ENCODE data around the gene TMEM52.

TMEM52 gene

DNA sequence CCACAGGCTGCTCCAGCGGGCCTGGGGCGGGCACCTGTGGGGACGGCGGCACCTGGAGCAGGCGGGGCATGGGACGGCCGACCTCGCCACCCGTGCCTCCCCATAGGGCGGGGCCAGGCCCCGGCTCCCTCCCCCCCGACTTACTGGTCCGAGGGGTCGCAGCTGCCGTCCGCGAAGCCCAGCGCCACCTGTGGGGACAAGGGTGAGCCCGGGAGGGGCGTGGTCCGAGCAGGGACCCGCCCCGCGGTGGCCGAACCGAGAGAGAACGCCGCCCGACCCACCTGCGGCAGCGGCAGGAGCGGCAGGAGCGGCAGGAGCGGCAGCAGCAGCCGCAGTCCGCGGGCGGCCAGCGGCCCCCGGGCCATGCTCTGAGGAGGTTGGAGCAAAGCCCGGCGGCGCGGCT is at the start of gene TMEM52:
TMEM52 (minus strand) TSS at position 379 of the 403 bp plus-strand sequence; CDS start at position 365, 14 bp downstream.
- DNase-seq (ENCODE audit: low read depth), result no peak

DNA sequence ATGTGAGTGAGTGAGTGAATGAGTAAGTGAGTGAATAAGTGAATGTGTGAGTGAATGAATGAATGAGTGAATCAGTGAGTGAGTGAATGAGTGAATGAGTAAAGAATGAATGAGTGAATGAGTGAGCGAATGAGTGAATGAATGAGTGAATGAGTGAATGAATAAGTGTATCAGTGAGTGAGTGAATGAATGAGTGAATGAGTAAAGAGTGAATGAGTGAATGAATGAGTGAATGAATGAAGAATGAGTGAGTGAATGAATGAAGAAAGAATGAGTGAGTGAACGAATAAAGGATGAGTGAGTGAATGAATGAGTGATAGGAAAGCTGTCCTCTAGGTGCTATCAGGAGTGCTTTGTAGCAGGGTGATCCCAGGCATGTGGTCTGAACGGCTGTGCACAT is 48.8 kb upstream of the TMEM52 start:
- DNase-seq (ENCODE audit: low read depth), result no peak

DNA sequence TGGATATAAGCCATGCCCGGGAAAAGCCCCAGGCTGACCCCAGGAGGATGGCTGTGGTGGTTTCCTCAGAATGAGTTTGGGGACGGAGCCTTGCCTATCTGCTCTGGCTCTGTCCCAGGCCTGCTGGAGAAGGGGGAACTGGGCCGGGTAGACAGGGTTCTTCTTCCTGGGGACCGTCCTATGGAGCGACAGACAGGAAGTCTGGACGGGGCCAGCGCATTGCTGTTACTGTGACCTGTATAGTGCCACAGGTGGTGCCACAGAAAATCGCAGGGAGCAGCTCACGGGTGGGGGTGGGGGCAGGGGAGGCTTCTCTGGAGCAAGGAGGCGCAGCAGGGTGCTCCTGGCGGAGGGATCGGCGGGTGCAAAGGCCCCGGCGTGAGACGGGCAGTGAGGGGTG is 48.1 kb upstream of the TMEM52 start:
- DNase-seq (ENCODE audit: low read depth), result no peak

DNA sequence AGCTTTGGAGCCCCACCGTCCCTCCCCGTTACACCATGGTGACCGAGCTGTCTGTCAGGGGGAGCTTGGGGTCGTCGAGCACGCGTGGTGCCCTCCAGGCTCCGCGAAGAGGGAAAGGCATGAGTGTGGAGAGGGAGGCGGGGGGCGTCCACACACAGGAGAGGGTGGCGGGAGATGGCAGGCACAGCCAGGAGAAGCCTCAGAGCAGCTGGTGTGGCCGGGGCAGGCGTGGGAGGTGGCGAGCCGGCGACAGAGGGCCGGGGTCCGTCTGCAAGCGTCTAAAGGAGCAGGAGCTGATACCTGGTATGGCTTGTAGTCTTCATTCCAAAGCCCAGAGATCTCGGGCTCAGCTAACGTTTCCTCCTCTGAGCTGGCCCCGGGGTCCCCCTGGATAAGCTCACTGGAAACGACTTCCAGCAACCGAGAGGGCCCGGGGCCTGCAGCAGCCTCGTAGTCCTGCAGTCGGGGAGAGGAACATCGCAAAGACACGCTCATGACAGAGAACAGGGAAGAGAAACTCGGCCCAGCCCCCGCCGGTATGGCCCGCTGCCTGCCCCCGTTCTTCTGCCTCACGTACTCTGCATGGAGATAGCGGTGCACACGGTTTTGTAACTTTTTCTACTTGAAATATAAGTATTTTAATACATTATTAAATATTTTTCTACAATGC is 47.1 kb upstream of the TMEM52 start:
- no peak for DNase-seq (ENCODE audit: low read depth)

DNA sequence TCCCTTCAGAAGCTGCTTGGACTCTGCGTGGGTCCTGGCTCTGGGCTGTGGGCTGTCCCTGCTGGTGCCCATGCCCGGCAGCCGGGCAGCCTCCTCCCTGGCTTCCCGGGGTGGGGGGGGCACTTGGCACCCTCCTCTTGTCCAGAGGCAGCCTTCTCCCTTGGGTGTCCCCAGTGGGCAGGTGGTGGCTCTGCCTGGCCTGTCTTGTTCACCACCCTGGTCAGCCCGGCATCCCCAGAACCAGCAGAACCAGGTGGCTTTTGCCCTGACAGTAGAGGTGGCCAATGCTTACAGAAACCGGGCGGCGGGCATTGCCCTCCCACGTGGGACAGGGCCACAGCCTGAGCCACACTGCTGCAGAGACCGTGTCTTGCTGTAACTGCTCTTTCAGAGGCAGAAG is 46.5 kb upstream of the TMEM52 start:
- DNase-seq (ENCODE audit: low read depth), result no peak

- DNase-seq (ENCODE audit: low read depth), result no peak
Measured at GRCh38 chr1:1964811-1965210, 45.7 kb upstream of the TMEM52 start.

DNA sequence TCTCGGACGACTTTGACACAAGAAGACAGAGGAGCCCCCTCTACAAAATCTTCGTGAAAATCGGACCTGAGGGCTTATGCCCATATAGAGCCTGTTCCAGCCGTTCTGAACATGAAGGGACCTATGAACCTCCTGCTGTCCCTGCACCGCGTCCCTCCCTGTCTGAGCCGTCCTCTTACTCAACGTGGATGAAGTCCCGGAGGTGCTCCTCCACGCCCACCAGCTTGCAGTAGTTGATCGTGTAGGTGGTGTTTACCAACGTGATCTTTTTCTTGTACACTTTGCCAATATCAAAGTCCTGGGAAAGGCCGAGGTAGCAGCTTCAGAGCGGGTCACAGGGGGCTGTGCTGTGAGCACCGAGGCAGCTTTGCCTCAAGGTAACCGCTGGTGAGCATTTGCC is 44.5 kb upstream of the TMEM52 start:
- DNase-seq (ENCODE audit: low read depth), result no peak

- DNase-seq (ENCODE audit: low read depth), result no peak
Measured at GRCh38 chr1:1962752-1963151, 43.7 kb upstream of the TMEM52 start.

- peak; percentile 3 for DNase-seq (ENCODE audit: low read depth)
Measured at GRCh38 chr1:1960480-1961196, 41.6 kb upstream of the TMEM52 start.

DNA sequence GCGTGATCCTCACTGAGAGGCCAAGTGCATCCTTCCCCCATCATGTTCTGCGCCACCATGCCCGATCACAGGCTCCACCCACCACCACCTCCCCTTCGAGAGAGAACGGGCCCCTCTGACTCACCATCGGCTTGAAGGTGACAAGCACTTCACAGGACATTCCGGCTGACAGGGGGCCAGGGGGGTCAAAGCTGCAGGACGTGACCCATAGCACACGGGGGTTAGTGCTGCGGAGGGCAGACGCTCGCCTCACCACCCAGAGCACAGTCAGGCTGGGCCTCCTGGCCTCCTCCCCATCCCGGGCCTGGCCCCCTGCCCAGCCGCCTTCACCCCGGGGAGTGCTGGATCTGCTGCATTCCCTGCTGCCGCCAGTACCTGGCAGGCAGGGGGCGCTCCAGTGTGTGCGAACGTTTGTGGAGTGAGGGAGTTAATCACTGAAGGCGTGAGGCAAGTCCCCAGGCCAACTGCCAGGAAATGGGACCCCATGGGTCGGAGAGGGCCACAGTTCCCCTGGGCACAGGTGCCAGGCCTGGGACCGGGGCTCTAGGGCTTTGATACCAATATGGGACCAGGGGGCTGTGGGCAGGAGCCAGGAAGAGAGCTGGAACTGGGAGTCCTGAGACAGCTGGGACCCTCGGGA is 40.9 kb upstream of the TMEM52 start:
- DNase-seq (ENCODE audit: low read depth), result peak; percentile 63

DNA sequence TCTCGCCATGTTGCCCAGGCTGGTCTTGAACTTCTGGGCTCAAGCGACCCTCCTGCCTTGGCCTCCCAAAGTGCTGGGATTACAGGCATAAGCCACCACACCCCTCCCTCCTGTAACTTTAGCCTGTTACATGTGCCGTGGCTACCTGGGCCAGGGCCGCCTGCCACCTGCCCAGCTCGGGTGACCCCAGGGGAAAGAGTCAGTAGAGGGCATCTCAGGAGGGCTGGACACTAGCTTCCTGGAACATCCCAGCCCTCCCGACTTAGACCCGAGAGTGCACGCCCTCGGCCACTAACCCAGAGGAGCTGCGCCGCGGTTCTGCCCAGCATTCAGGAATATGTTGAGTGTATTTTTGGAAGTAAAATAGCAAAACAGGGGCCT is 40.4 kb upstream of the TMEM52 start:
- no peak for DNase-seq (ENCODE audit: low read depth)

GRCh38 chr1:1958071-1958541 is 39.0 kb upstream of the TMEM52 start:
- no peak for DNase-seq (ENCODE audit: low read depth)

- DNase-seq (ENCODE audit: low read depth), result no peak
Measured at GRCh38 chr1:1957533-1957961, 38.5 kb upstream of the TMEM52 start.

DNA sequence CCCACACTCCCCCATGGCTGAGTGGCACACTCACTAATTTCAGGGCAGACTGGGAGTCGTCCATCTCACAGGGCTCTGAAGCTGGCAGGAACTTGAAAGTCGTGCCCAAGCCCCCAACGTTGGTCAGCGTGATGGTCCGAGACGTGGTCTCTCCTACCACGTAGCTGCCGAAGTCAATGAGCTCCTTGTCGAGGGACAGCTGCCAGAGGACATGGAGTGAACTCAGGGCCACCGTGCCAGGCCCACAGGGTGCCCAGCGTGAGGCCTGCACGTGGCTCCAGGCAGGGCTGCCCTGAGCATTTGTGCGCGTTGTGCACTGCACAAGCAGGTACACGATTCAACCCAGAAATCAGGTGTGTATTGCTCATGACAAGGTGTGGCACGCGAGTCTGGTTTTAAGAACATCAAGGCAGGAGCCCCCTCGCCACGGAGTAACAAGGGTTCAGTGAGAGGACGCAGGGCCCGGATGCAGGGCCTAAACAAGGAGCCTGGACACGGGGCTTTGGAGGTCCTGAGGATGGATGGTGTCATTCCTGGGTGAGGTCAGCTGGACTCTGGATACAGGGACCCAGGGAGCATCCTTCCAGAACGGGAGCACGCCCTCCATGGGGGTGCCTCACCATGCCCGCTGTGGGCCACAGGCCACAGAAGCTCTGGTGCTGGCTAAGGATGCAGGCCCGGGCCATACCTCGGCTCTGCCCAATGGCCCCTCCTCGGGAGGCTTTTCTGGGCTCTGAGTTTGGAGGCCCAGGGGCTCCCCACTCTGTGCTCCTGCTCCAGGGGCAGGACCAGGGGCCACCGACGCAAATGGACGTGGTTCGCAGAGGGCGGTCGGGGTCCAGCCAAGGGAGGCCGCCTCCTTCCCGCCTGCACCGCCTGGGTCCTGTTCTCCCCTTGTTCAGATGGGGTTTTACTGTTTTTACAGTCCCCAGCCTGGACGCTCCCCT is 37.8 kb upstream of the TMEM52 start:
- DNase-seq (ENCODE audit: low read depth), result no peak

- DNase-seq (ENCODE audit: low read depth), result no peak
Measured at GRCh38 chr1:1956101-1956500, 37.0 kb upstream of the TMEM52 start.

GRCh38 chr1:1955621-1956094 is 36.6 kb upstream of the TMEM52 start:
- no peak for DNase-seq (ENCODE audit: low read depth)

GRCh38 chr1:1954831-1955441 is 35.9 kb upstream of the TMEM52 start:
- DNase-seq (ENCODE audit: low read depth), result no peak

- DNase-seq (ENCODE audit: low read depth), result no peak
Measured at GRCh38 chr1:1954015-1954414, 34.9 kb upstream of the TMEM52 start.

- DNase-seq (ENCODE audit: low read depth), result no peak
Measured at GRCh38 chr1:1950940-1951339, 31.9 kb upstream of the TMEM52 start.

- DNase-seq (ENCODE audit: low read depth), result no peak
Measured at GRCh38 chr1:1948783-1949182, 29.7 kb upstream of the TMEM52 start.

DNA sequence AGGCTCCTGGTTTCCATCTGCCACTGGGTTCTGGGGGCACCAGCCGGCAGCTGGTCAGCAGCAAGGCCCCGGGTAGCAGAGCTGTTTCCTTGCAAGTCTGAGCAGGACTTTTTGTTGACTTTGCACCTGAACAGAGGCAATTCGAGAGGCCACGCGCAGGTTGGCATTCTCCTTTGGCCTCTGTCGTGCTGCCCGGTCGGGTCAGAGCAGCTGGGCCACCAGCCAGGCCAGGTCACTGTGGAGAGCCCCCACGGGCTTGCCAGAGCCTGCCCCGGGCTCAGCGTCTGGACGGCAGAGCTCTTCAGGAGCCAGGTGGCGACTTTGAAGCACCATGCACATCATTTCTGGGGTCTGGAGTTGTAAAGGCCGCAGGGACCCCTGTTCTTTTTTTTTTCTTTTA is 28.4 kb upstream of the TMEM52 start:
- no peak for DNase-seq (ENCODE audit: low read depth)

Measured in EH (cell line).